Cardiac fibroblast (primary cell): ENCODE results near the gene IRAK1.
A peak's percentile ranks its signal among the peaks of the same experiment; 100 is the strongest.

Experiments
- DNase-seq, 2 donors: peaks; one replicate each; pipeline versions ENCODE4 v3.0.0 to v3.0.0-alpha.2; 2010; ENCODE audit warnings: low read depth in 2 of 2
- H3K4me3 ChIP-seq, 2 donors: replicated peaks in 1 of 2; 1 replicate in 1 of 2; 2 replicates in 1 of 2; pipeline ENCODE4 v1.5.1; 2011; ENCODE audit warnings: low read depth in 2 of 2, low read length in 2 of 2, mild to moderate bottlenecking in 2 of 2, moderate library complexity in 1 of 2
- TF ChIP-seq, protein P1 (sequence below): IDR thresholded peaks from one replicate; pipeline ENCODE4 v1.5.1; 2011; ENCODE audit warnings: low read depth, mild to moderate bottlenecking, low read length, inconsistent platforms

Gene IRAK1

DNA sequence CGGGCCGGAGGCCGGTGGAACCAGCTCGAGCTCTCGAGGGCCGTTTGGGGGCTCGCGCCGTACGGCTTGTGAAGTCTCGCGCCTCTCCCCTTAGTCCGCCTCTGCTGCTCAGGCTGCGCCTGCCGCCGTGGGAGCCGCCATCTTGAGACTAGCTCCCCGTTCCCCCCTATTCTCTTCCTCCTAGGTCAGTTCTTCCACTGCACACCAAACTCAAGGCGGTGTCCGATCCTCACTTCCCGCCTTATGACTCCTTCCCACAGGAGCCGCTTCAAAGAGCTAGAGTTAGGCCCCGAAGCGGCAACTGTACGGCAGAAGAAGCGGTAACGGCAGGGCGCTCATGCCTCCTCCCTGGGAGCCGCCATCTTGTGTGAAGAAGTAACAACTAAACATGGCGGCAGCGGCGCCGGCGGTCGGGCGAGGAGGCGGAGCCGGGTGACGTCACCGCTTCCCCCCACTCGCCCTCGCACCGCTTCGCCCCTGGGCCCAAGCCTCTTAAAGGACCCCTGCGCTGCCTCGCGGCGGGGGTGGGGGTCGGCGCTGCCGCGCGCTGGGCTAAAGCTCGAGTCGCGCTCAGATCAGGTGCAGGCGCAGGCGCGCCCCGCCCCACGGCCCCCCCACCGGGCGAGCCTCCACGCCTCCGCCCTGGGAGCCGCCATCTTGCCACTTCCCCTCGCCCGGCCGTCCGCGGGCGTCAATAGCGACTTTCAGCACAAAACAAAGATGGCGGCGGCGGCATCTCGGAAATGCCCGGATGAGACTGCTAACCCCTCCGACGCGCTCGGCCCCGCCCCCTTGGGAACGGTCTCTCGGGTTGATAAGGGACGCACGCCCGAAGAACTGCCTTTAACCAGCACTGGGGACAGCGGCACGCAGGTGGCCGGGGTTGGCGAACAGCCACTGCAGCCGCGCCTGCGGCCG lies 48.0 kb downstream of the IRAK1 start, which contains the start of gene HCFC1:
Gene HCFC1 (minus strand): TSS at position 369 of the 918 bp plus-strand sequence. CDS start 978 bp downstream, outside the sequence.
- peak; percentile 89 to 93 for DNase-seq
- peak within 1 kb of the TSS; percentile 80 to 83 for H3K4me3 ChIP-seq
- TF ChIP-seq, protein P1, sequence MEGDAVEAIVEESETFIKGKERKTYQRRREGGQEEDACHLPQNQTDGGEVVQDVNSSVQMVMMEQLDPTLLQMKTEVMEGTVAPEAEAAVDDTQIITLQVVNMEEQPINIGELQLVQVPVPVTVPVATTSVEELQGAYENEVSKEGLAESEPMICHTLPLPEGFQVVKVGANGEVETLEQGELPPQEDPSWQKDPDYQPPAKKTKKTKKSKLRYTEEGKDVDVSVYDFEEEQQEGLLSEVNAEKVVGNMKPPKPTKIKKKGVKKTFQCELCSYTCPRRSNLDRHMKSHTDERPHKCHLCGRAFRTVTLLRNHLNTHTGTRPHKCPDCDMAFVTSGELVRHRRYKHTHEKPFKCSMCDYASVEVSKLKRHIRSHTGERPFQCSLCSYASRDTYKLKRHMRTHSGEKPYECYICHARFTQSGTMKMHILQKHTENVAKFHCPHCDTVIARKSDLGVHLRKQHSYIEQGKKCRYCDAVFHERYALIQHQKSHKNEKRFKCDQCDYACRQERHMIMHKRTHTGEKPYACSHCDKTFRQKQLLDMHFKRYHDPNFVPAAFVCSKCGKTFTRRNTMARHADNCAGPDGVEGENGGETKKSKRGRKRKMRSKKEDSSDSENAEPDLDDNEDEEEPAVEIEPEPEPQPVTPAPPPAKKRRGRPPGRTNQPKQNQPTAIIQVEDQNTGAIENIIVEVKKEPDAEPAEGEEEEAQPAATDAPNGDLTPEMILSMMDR, result no peak

DNA sequence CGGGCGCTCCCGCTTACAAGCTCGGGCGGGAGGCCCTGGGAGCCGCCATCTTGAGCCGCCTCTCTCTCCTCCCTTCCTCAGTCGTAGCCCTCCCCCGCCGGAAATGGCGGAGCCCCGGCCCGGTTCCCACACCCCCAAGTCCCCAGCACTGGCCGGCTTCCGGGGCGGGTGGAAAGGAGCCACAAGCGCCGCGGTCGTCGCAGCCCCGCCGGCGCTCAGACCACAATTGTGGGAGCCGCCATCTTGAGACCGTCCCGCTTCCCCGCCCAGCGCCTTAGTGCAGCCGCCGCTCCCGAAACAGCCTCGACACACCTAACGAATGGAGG lies 48.6 kb downstream of the IRAK1 start:
- TF ChIP-seq, protein P1, result no peak
- DNase-seq, result peak; percentile 87 to 92
- peak overlapping the region; percentile 80 to 83 for H3K4me3 ChIP-seq

DNA sequence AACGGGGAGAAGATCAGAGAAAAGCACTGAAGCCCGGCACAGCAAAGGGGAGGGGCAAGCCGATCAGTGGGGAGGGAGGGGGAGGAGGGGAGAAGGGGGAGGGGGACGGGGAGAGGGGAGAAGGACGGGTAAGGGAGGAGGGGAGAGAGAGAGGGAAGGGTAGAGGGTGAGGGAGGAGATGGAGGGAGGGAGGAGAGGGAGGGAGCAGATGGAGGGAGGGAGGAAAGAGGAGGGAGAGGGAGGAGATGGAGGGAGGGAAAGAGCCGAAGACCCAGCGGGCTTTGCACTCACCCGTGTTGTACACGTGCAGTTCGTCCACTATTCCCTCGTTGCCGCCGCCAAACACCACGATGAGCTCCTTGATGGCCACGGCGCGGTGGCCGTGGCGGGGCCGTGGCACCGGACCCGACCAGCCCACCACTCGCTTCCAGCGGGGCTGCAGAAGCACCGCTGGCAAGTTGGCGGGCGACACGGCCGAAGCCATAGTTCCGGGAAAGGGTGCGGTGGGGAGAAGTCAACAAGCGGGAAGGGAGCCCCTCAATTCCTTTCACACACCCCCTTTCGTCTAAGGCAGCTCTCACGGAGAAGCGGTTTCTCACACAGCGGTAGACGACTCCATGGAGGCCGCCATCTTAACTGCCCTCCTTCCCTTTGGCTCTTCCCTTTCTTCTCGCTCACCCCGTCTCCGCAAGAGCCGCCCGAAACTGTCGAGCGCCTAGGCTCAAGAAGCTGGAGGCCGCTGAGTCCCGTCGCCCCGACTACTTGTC lies 49.2 kb downstream of the IRAK1 start:
- DNase-seq, result peak; percentile 70 to 79
- TF ChIP-seq, protein P1, result no peak
- H3K4me3 ChIP-seq, result peak overlapping the region; percentile 80 to 83

DNA sequence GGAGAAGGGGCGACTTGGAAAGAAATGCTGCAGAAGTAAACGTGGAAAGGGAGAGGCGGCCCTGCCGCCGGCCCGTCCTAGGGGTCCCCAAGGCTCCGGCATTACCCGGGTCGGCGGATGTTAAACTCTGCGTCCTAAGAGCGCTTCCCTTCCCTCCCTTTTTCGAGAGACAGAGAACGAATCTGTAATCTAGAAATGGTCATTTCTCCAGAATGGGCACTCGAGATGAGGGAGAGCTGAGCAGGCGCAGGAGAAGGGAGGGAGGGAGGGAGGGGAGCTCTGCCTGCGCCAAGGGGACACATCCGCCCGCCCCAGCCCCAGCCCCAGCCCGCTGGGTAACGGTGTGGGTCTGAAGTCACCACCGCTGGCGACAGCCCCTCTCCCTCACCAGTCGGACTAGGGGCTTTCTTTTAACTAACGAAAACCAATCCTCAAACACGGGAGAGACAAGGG lies 49.8 kb downstream of the IRAK1 start:
- peak overlapping the region; percentile 80 to 83 for H3K4me3 ChIP-seq
- DNase-seq, result peak; percentile 32 to 40
- TF ChIP-seq, protein P1, result no peak

DNA sequence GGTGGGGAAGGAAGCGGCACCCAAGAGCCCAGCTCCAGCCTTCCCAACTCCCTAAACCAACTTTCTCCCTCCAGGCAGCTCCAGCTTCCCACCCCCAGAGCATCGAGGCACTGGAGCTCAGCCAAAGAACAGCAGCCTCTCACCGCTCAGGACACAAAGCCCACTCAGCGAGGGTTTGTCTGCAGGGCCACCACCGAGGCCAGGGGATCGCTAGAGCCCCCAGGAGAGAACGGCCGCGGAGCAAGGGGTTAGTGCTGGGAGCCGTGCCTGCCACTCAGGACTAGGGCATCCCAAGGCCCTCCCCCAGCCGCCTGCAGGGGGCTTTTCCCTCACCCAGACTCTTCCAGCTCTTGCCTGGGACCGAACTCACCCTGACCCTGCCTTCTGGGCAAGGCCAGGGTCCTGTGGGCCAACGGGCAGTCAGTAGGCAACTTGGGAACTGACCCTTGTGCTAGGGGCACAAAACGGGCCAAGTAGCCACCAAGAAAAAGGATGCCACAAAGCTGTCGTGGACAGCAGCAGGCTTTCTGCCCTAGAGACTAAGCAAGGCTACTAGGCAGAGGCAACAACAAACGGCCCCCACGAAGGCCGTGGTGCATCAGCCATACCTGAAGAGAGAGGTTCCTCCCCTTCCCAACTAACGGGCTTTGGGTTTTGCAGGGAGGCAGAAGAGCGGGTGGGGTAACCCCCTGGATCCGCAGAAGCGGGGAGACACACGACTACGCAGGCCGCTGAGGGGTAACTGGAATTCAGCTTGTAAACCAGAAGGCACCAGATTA lies 50.4 kb downstream of the IRAK1 start:
- no peak for DNase-seq
- peak overlapping the region; percentile 80 to 83 for H3K4me3 ChIP-seq
- TF ChIP-seq, protein P1, result no peak

DNA sequence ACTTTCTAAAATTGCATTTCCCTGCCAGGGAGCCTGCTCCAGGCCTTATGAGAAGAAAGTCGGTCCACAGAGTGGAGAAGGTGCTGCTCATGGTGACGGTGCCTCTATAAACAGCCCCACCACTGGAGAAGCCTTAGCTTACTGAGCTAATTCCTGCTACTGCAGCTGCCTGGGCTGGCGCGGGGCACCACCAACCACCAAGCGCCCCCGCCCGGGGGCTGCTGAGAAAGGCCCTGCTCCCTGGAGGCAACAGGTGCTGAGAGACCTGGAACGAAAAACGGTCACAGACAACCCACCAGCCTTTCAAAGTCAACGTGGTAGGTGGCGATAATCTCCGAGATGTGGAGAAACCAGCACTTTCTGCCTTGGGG lies 51.0 kb downstream of the IRAK1 start:
- DNase-seq, result no peak
- peak overlapping the region; percentile 80 to 83 for H3K4me3 ChIP-seq
- TF ChIP-seq, protein P1, result no peak
